HCT116 (cell line): ENCODE measurements around the gene TNIK. TPM values are rescaled to one million over a fixed set of nuclear protein-coding genes. Genes with fewer than 3 reads are reported as not detected.

Source experiments
- ATAC-seq: fragments of 200-7000 bp; cut with Tn5 transposase; 2 replicates; pipeline ENCODE4 v1.9.1; 2020; ENCODE audit warnings: mild to moderate bottlenecking, moderate library complexity
- BruUV-seq: library from RNA; stranded (reverse); fragments of 400-500 nt; replicated peaks from 2 replicates; lab custom pipeline; 2021; lab: Mats Ljungman, UMichigan
- CTCF ChIA-PET: fragments of 300-600 bp; sonication (Branson Sonifier 250); formaldehyde crosslinking; loops from one replicate; lab custom pipeline; 2021; ENCODE audit warnings: antibody characterized with exemption; lab: Charles Lee
- POLR2A ChIA-PET: fragments of 300-600, 350-600 bp; sonication (Branson Sonifier 250); formaldehyde crosslinking; loops from one replicate; lab custom pipeline; 2021; ENCODE audit warnings: antibody characterized with exemption; lab: Charles Lee
- RAD21 ChIA-PET, 2 experiments: fragments of 300-600 bp; sonication (Branson Sonifier 250); formaldehyde crosslinking; loops; one replicate each; lab custom pipeline; 2023; ENCODE audit warnings: low total read pairs in 2 of 2; ENCODE audit not compliant: uncharacterized antibody in 2 of 2, unreplicated experiment in 2 of 2, low non-redundant PET in 1 of 2; lab: Charles Lee
- DNase-seq: peaks from one replicate; pipeline ENCODE4 v3.0.0-alpha.2; 2010; ENCODE audit warnings: low read depth, low spot score
- H2AFZ ChIP-seq: fragments of 200-600 bp; shearing (Covaris generic), sonication (generic); 2 replicates; pipeline ENCODE4 v1.6.1; 2017; ENCODE audit warnings: low read depth, mixed run types, mixed read lengths, antibody characterized with exemption, low read length; ENCODE audit not compliant: poor library complexity, severe bottlenecking
- H3K27ac ChIP-seq: 2 replicates; pipeline ENCODE4 v1.5.1; 2012; ENCODE audit warnings: low read depth, low read length
- H3K27me3 ChIP-seq: fragments of 200-600 bp; sonication (generic); 2 replicates; pipeline ENCODE4 v1.6.1; 2016; ENCODE audit warnings: mixed run types, low read length, mixed read lengths; ENCODE audit not compliant: insufficient read depth
- H3K36me3 ChIP-seq, 2 experiments: fragments of 200-500 bp in 1 of 2; fragments of 200-600 bp in 1 of 2; sonication (Bioruptor generic) in 1 of 2; sonication (generic) in 1 of 2; 2 replicates each; pipeline versions ENCODE4 v1.5.1 to v1.6.1; 2014 to 2016; ENCODE audit warnings: low read length in 2 of 2, inconsistent platforms in 1 of 2, mixed read lengths in 1 of 2, mixed run types in 1 of 2; ENCODE audit not compliant: insufficient read depth in 2 of 2, control insufficient read depth in 1 of 2
- H3K4me1 ChIP-seq, 2 experiments: fragments of 200-600 bp in 1 of 2; sonication (generic) in 1 of 2; 2 replicates each; pipeline versions ENCODE4 v1.5.1 to v1.6.1; 2012 to 2017; ENCODE audit warnings: low read length in 2 of 2, inconsistent platforms in 1 of 2, mild to moderate bottlenecking in 1 of 2, mixed read lengths in 1 of 2, mixed run types in 1 of 2, moderate library complexity in 1 of 2; ENCODE audit not compliant: insufficient read depth in 2 of 2, control insufficient read depth in 1 of 2
- H3K4me2 ChIP-seq: fragments of 200-600 bp; sonication (generic); 2 replicates; pipeline ENCODE4 v1.6.1; 2017; ENCODE audit warnings: mixed run types, low read length, mixed read lengths
- H3K4me3 ChIP-seq, 2 experiments: fragments of 200-600 bp in 1 of 2; sonication (generic) in 1 of 2; replicated peaks in 1 of 2; 2 replicates each; pipeline ENCODE4 v1.5.1; 2011 to 2016; ENCODE audit warnings: low read length in 2 of 2, control low read depth in 1 of 2, low read depth in 1 of 2, mild to moderate bottlenecking in 1 of 2, mixed read lengths in 1 of 2, mixed run types in 1 of 2
- H3K79me2 ChIP-seq: fragments of 200-600 bp; sonication (generic); 2 replicates; pipeline ENCODE4 v1.6.1; 2017; ENCODE audit warnings: mild to moderate bottlenecking, mixed run types, low read length, moderate library complexity, mixed read lengths; ENCODE audit not compliant: insufficient read depth
- H3K9ac ChIP-seq: fragments of 200-600 bp; sonication (generic); 2 replicates; pipeline ENCODE4 v1.6.1; 2016; ENCODE audit warnings: low read length, mixed read lengths
- H3K9me2 ChIP-seq: fragments of 200-600 bp; sonication (generic), shearing (Covaris generic); 2 replicates; pipeline ENCODE4 v1.6.1; 2017; ENCODE audit warnings: mixed run types, mild to moderate bottlenecking, moderate library complexity; ENCODE audit not compliant: insufficient read depth
- H3K9me3 ChIP-seq, 2 experiments: fragments of 200-500 bp in 1 of 2; fragments of 200-600 bp in 1 of 2; sonication (Bioruptor generic) in 1 of 2; sonication (generic) in 1 of 2; 2 replicates each; pipeline ENCODE4 v1.6.1; 2014 to 2017; ENCODE audit warnings: low read length in 2 of 2, mixed read lengths in 2 of 2, inconsistent platforms in 1 of 2, low read depth in 1 of 2, mild to moderate bottlenecking in 1 of 2, mixed run types in 1 of 2, moderate library complexity in 1 of 2; ENCODE audit not compliant: control insufficient read depth in 1 of 2, insufficient read depth in 1 of 2
- H4K20me1 ChIP-seq: fragments of 200-600 bp; sonication (generic), shearing (Covaris generic); 2 replicates; pipeline ENCODE4 v1.6.1; 2017; ENCODE audit warnings: mixed run types, mild to moderate bottlenecking, moderate library complexity; ENCODE audit not compliant: insufficient read depth
- CBX3 ChIP-seq: IDR thresholded peaks from 2 replicates; pipeline ENCODE4 v1.6.1; 2012; ENCODE audit warnings: low read depth
- CEBPB ChIP-seq: IDR thresholded peaks from 2 replicates; pipeline ENCODE4 v1.6.1; 2012; ENCODE audit warnings: low read depth
- CTCF ChIP-seq, 3 experiments: fragments of 200-600 bp in 1 of 3; sonication (generic) in 1 of 3; IDR thresholded peaks in 2 of 3; conservative IDR thresholded peaks in 1 of 3; 2 replicates each; pipeline ENCODE4 v1.5.1; 2012 to 2017; ENCODE audit warnings: low read depth in 2 of 3, low read length in 2 of 3, antibody characterized with exemption in 1 of 3, borderline replicate concordance in 1 of 3, control low read depth in 1 of 3, mild to moderate bottlenecking in 1 of 3, mixed read lengths in 1 of 3, mixed run types in 1 of 3, moderate library complexity in 1 of 3; ENCODE audit not compliant: insufficient read depth in 1 of 3
- EGR1 ChIP-seq: IDR thresholded peaks from 2 replicates; pipeline ENCODE4 v1.6.1; 2012; ENCODE audit warnings: low read depth
- ELF1 ChIP-seq: IDR thresholded peaks from 2 replicates; pipeline ENCODE4 v1.6.1; 2012; ENCODE audit warnings: low read depth, borderline replicate concordance
- EZH2 ChIP-seq: fragments of 200-600 bp; sonication (generic); IDR thresholded peaks from 2 replicates; pipeline ENCODE4 v1.6.1; 2017; ENCODE audit warnings: antibody characterized with exemption, mixed run types
- EZH2phosphoT487 ChIP-seq: fragments of 200-600 bp; IDR thresholded peaks from 2 replicates; pipeline ENCODE4 v1.6.1; 2018; ENCODE audit warnings: antibody characterized with exemption, borderline replicate concordance
- FOSL1 ChIP-seq: IDR thresholded peaks from 2 replicates; pipeline ENCODE4 v1.6.1; 2012; ENCODE audit warnings: low read depth
- POLR2AphosphoS5 ChIP-seq: IDR thresholded peaks from 2 replicates; pipeline ENCODE4 v1.6.1; 2011; ENCODE audit warnings: mild to moderate bottlenecking, low read depth, low read length, moderate library complexity
- RAD21 ChIP-seq: IDR thresholded peaks from 2 replicates; pipeline ENCODE4 v1.6.1; 2012; ENCODE audit warnings: low read depth, mild to moderate bottlenecking
- REST ChIP-seq: IDR thresholded peaks from 2 replicates; pipeline ENCODE4 v1.6.1; 2012; ENCODE audit warnings: low read depth
- SIN3A ChIP-seq: IDR thresholded peaks from 2 replicates; pipeline ENCODE4 v1.6.1; 2012; ENCODE audit warnings: low read depth
- SP1 ChIP-seq: IDR thresholded peaks from 2 replicates; pipeline ENCODE4 v1.6.1; 2012; ENCODE audit warnings: low read depth
- SRF ChIP-seq: IDR thresholded peaks from 2 replicates; pipeline ENCODE4 v1.6.1; 2012; ENCODE audit warnings: low read depth
- TCF7L2 ChIP-seq: IDR thresholded peaks from 2 replicates; pipeline ENCODE4 v1.7.0; 2011; ENCODE audit warnings: borderline replicate concordance, inconsistent platforms; ENCODE audit not compliant: insufficient read depth, insufficient read length; ENCODE audit errors: extremely low read depth
- YY1 ChIP-seq: IDR thresholded peaks from 2 replicates; pipeline ENCODE4 v1.6.1; 2011; ENCODE audit warnings: low read length, low read depth, moderate library complexity, mild to moderate bottlenecking; ENCODE audit not compliant: insufficient replicate concordance; ENCODE audit errors: extremely low read depth
- ZFX ChIP-seq: fragments of 450-650 bp; IDR thresholded peaks from 2 replicates; pipeline ENCODE4 v1.6.1; 2017
- ZNF274 ChIP-seq: fragments of 200-500 bp; sonication (Bioruptor generic); IDR thresholded peaks from 2 replicates; pipeline ENCODE4 v1.6.1; 2014; ENCODE audit warnings: mild to moderate bottlenecking, low read depth, low read length, inconsistent platforms
- intact Hi-C: fragments of 100-400 bp; cut with micrococcal nuclease; formaldehyde crosslinking; loops from 2 replicates; pipeline ENCODE4 v1.10.0; 2022
- total RNA-seq: library from RNA; stranded (reverse); gene quantifications from one replicate; pipeline ENCODE4 v1.2.1, GENCODE V29; 2021; ENCODE audit not compliant: unreplicated experiment
- TF ChIP-seq, protein P1 (sequence below): IDR thresholded peaks from 2 replicates; pipeline ENCODE4 v1.6.1; 2012
- TF ChIP-seq, protein P2 (sequence below): IDR thresholded peaks from 2 replicates; pipeline ENCODE4 v1.6.1; 2012

The TNIK gene
- total RNA-seq, 1 experiment from 2014 or later: 24.1 TPM

DNA sequence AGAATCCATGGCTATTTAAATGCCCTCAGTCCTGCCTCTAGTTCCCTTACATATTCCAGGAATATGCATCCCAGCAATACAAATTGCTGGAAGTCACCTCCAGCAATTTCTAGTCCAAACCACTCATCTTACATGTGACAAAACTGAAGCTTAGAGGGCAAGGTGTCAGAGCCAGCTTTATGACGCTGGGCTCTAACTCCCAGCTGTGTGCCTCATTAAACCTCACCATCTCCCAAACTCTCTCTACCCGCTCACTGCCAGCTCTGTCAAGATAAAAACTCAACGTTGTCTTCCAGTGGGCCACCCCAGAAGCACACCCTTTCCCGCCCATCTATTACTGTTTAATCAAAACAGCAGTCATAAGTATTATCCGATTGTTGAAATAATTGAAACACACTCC, 7.9 kb downstream of the TNIK start:
- intact Hi-C loops: no loop called here
- Histone ChIP-seq H3K9me3 (no peaks in the 10 kb centered on the region), H3K9me2 (no peaks in the 10 kb centered on the region), H3K27ac (no peak overlapping the region), H3K4me3 (no peak overlapping the region), H3K27me3 (no peaks in the 10 kb centered on the region), H3K36me3 (no peaks in the 10 kb centered on the region), H3K79me2 (no peaks in the 10 kb centered on the region), H2AFZ (no peak overlapping the region), H3K4me1 (peaks cover 2 to 6% of the 10 kb centered on the region in 2 experiments; a peak in 3 of 4 replicates), H3K4me2 (no peak overlapping the region), H4K20me1 (no peaks in the 10 kb centered on the region), H3K9ac (no peak overlapping the region)
- POLR2A ChIA-PET: no interaction called here
- DNase-seq (no peak), ATAC-seq (no peak)
- no TSS peak for BruUV-seq
- TF ChIP-seq POLR2AphosphoS5: no peak
- TF ChIP-seq, protein P1, sequence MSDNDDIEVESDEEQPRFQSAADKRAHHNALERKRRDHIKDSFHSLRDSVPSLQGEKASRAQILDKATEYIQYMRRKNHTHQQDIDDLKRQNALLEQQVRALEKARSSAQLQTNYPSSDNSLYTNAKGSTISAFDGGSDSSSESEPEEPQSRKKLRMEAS: no peak
- TF ChIP-seq SP1: no peak
- TF ChIP-seq CBX3: no peak
- TF ChIP-seq, protein P2, sequence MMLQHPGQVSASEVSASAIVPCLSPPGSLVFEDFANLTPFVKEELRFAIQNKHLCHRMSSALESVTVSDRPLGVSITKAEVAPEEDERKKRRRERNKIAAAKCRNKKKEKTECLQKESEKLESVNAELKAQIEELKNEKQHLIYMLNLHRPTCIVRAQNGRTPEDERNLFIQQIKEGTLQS: no peak
- TF ChIP-seq CTCF (IDR thresholded peaks at IDR 0.05 in 2 of 3, conservative IDR thresholded peaks at IDR 0.05 in 1 of 3; ENCODE audit: borderline replicate concordance in 1 of 3, insufficient read depth in 1 of 3, low read depth in 2 of 3, low read length in 2 of 3): no peak
- no peak for TF ChIP-seq EGR1
- TF ChIP-seq YY1: no peak
- TF ChIP-seq RAD21: no peak
- TF ChIP-seq ZFX: no peak
- no peak for TF ChIP-seq ELF1
- no peak for TF ChIP-seq FOSL1
- TF ChIP-seq SIN3A: no peak
- TF ChIP-seq ZNF274: no peak
- no peak for TF ChIP-seq REST
- no peak for TF ChIP-seq EZH2
- TF ChIP-seq EZH2phosphoT487: no peak
- no peak for TF ChIP-seq CEBPB
- TF ChIP-seq TCF7L2: no peak
- TF ChIP-seq SRF: no peak
- RAD21 ChIA-PET: interaction anchor here in 1 of 2 experiments (0.7 kb wide), 1 partner anchor 123 kb away, joined by 4 read pairs; no protein-coding TSS in a partner anchor
- CTCF ChIA-PET: interaction anchor here (0.9 kb wide), 1 partner anchor 12 kb away, joined by 3 read pairs; no protein-coding TSS in a partner anchor
